ENCODE measurements around the gene RGS5. TPM values are rescaled to one million over a fixed set of nuclear protein-coding genes. Genes with fewer than 3 reads are reported as not detected.
"Not testable (repeated sequence)": the region's sequence is repeated elsewhere in the genome, so short reads cannot be mapped to it uniquely, and the experiment has no call there.

RGS5 gene
- 80.9 TPM for total RNA-seq

DNA sequence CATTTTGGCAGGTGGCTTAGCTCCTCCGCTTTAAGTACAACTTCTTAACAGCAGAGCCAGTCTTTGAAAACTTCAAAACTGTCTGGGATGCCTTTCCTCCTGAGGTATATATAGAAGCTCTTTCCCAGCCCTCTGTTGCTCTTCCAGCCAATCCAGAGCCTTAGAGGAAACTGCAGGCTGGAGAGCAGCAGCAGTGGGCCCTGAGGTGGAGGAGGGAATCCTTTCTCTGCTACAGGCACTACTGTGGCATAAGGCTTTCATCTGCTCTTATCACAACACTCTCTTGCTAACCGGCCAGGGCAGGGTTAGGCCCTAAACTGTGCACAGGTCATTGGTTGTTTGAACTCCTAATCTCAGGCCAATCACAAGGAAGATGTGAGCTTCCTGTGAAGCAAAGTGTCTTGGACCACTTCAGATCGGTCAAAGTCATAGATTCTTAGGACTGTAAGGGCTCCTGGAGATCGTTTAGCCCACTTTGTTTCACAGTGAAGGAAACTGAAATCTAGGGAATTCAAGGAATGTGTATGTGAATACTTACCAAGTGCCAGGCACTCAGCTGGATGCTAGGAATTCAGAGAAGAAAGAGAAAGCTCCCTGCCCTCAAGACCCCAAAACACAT lies at the start of gene RGS5:
RGS5 (minus strand) TSS at position 84 of the 619 bp plus-strand sequence; CDS start at position 3, 81 bp downstream.
- DNase-seq (ENCODE audit: low spot score): no peak

DNA sequence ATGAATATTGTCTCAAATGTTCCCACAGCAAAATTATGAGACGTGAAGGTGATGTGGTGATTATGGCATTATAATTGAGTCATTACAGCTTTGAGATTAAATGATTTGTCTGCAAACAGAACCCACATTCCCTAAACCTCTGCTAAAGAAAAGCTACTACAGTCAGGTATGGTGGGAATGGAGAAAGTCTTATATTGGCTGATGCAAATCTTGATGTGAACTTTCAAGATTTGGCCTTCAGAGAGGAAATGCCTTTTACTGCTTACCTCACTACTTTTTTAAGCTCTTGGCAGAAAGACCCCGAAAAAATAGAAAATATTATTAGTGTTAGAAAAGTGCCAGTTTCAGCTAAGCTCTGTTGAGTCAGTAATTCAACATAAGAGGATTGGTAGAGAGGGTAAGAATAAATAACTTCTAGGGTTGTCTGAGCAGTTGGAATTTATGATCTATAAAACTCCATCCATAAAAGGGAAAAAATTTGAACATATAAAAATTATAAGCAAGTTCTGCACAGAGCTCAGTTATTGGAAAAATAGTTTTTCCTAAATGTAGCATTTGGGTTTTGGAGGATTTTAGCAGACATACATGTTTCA lies 47.8 kb upstream of the RGS5 start:
- DNase-seq (ENCODE audit: low spot score): no peak

GRCh38 chr1:163248064-163248463 lies 45.3 kb upstream of the RGS5 start:
- DNase-seq (ENCODE audit: low spot score): no peak

GRCh38 chr1:163244648-163245047 lies 41.9 kb upstream of the RGS5 start:
- not testable (repeated sequence) for DNase-seq (ENCODE audit: low spot score)

DNA sequence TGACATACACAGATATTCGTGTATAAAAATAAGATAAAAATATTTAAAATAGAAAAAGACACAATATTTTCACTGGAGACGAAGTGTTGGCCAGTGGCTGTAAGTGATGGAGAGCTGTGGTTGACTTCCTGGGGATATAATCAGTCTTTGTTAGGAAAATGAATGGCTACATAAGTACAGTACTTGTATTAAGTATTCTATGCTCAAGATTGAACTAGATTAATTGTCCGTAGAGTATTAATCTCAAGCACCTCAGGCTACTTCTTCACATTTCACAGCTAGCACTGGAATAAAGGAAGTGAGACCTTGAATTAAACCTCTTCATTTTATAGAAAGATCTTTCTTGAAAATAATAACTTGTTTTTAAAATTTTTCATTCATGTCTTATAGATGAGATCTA lies 39.0 kb upstream of the RGS5 start:
- DNase-seq (ENCODE audit: low spot score): no peak

GRCh38 chr1:163240705-163241104 lies 38.0 kb upstream of the RGS5 start:
- DNase-seq (ENCODE audit: low spot score): no peak

- not testable (repeated sequence) for DNase-seq (ENCODE audit: low spot score)
Measured at GRCh38 chr1:163233643-163234042, 30.9 kb upstream of the RGS5 start.

DNA sequence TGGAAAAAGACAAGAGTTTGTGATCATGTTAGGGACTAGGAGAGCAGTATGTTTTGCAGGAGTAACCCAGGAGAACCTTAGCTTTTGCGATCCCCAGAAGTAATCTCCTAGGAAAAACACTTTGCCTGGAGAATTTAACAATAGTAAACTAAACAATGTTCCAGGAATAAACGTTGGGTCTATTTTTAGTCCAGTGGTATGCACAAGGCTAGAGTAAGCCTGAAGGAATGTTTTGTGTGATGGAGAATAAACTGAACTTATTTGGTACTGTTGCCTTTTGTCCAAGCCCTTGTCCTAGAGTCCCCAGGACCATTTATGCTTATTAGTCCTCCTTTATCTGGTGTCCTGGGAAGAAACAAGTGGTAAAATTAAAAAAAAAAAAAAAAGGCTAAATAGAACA lies 28.7 kb upstream of the RGS5 start:
- no peak for DNase-seq (ENCODE audit: low spot score)

DNA sequence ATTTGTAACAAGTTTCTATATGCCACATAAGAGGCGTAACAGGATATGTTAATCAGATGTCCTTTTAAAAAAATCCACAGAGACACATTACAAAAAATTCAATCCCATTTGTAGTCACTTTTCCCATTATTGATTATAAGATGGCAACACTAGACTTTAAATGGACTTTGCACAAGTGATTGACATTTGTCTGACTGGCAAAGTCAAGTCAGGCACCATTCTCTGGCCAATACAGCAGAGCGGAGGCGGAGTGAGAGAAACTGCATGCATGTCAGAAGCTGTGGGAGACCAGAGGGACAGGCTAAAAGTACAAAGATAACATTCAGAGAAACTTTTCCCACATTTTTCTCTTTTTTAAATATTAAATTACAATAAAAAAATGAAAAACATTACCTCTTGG lies 28.1 kb upstream of the RGS5 start:
- no peak for DNase-seq (ENCODE audit: low spot score)

DNA sequence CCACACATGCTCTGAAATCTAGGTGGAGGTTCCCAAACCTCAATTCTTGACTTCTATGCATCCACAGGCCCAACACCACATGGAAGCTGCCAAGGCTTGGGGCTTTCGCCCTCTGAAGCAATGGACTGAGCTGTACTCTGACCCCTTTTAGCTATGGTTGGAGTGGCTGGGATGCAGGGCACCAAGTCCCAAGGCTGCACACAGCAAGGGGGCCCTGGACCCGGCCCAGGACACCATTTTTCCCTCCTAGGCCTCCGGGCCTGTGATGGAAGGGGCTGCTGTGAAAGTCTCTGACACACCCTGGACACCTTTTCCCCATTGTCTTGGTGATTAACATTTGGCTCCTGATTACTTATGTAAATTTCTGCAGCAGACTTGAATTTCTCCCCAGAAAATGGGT lies 25.6 kb upstream of the RGS5 start:
- not testable (repeated sequence) for DNase-seq (ENCODE audit: low spot score)

GRCh38 chr1:163227126-163227525 lies 24.4 kb upstream of the RGS5 start:
- DNase-seq (ENCODE audit: low spot score): no peak

- DNase-seq (ENCODE audit: low spot score): no peak
Measured at GRCh38 chr1:163213626-163214025, 10.9 kb upstream of the RGS5 start.

DNA sequence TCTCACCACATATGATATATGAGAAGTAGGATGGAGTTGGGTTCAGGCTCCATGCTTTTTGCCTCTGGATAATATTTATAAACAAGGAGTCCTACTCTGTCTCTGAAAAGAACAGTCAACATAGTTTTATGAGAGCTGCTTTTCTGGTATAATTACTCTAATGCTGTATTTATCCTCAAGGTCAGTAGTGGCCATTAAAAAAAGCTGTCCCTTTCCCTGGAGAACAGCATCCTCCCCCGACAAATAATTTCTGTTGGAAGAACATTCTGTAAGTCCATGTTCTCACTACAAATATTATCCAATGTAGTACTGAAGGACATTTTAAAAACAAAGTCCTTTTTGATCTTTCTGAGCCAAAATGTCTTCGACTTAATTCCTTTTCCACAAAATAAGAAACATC lies 9.0 kb upstream of the RGS5 start:
- DNase-seq (ENCODE audit: low spot score): no peak

GRCh38 chr1:163205513-163205912 lies 2.8 kb upstream of the RGS5 start:
- DNase-seq (ENCODE audit: low spot score): no peak

- no peak for DNase-seq (ENCODE audit: low spot score)
Measured at GRCh38 chr1:163203561-163203960, 845 bp upstream of the RGS5 start.

- no peak for DNase-seq (ENCODE audit: low spot score)
Measured at GRCh38 chr1:163201906-163202305, 810 bp downstream of the RGS5 start.

- no peak for DNase-seq (ENCODE audit: low spot score)
Measured at GRCh38 chr1:163197022-163197421, 5.7 kb downstream of the RGS5 start.

GRCh38 chr1:163196449-163196787 lies 6.3 kb downstream of the RGS5 start:
- no peak for DNase-seq (ENCODE audit: low spot score)

GRCh38 chr1:163195728-163196448 lies 6.8 kb downstream of the RGS5 start:
- DNase-seq (ENCODE audit: low spot score): no peak

GRCh38 chr1:163191301-163191700 lies 11.4 kb downstream of the RGS5 start:
- DNase-seq (ENCODE audit: low spot score): no peak

- no peak for DNase-seq (ENCODE audit: low spot score)
Measured at GRCh38 chr1:163188947-163189346, 13.8 kb downstream of the RGS5 start.

DNA sequence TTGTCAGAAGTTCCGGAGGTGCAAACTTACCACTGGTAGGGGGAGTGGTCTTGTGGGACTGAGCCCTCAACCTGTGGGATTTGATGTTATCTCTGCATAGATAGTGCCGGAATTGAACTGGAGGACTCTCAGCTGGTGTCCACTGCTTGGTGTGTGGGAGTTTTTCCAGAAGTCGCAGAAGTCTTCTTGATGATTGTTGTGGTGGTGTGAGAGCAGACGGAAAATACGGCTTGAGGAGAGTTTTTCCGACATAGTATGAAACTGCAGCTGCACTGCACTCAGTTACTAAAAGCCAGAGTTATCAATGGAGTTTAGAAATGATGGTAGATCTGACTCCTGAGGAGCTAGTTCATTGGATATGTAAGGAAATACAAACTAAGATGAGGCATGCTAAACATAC lies 14.9 kb downstream of the RGS5 start:
- no peak for DNase-seq (ENCODE audit: low spot score)

DNA sequence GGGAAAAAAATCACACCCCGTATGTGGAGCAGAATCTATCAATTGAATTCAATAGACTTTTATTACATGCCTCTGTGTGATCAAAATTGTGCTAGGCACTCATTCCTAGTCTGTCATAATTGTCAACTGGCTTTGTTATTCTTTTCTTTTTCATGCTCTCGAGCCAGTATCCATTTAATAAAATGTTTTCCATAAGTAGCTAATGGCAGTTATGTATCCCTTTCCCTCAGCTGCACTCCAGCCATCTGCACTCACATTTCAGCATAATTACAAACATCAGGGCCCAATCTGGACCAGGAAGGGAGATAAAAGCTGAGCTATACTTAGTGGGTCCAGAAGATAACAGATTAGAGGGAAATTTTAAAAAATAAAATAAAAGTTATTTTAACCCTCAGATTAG lies 15.9 kb downstream of the RGS5 start:
- no peak for DNase-seq (ENCODE audit: low spot score)
